ENCODE results near the gene KDM1B. TPM values are rescaled to one million over a fixed set of nuclear protein-coding genes. Genes with fewer than 3 reads are reported as not detected.

The KDM1B gene
- total RNA-seq, 1 experiment from 2014 or later, result 13.5 TPM

DNA sequence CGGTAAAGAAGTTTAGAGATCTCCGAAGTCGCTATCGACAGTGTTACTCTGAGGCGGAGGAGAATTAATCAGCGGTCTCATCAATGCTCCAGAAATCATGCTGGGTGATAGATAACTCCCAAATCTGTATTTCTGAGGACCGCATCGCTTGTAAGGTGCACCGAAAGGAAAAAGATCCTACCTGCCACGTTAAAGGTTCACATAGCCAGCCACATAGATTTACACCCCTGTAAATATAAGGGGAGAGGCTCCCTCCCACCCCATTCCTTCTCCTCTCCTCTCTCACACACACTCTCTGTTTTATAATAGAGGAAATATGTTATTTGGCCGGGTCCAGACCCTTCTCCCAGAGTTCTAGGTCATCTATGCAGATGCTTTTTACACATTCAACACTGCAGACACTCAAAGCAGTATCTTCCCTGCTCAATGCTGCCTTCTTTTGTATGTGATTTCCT, 109.7 kb downstream of the KDM1B start:
- no peak for DNase-seq
- intact Hi-C loops (cut with micrococcal nuclease; ENCODE audit: unreplicated experiment), result loop anchor here (5.0 to 10.0 kb wide), 3 partner anchors 110 to 227 kb away; partner anchors contain the start of genes KDM1B, RNF144B and TPMT
- Mint-ChIP-seq H3K27me3 (ENCODE audit: unreplicated experiment) (no peaks in the 10 kb centered on the region), H3K4me3 (ENCODE audit: low read depth, unreplicated experiment) (peak overlapping the region; percentile 79), H3K4me1 (ENCODE audit: low read depth, unreplicated experiment) (peaks cover 33% of the 10 kb centered on the region), H3K36me3 (ENCODE audit: insufficient read depth, unreplicated experiment) (peaks cover 52% of the 10 kb centered on the region), H3K9me3 (ENCODE audit: low read depth, unreplicated experiment) (no peaks in the 10 kb centered on the region), H3K27ac (ENCODE audit: unreplicated experiment) (peak overlapping the region; percentile 68)
- BruUV-seq (replicated peaks), result TSS peak; percentile 51
- TF ChIP-seq, protein P1, sequence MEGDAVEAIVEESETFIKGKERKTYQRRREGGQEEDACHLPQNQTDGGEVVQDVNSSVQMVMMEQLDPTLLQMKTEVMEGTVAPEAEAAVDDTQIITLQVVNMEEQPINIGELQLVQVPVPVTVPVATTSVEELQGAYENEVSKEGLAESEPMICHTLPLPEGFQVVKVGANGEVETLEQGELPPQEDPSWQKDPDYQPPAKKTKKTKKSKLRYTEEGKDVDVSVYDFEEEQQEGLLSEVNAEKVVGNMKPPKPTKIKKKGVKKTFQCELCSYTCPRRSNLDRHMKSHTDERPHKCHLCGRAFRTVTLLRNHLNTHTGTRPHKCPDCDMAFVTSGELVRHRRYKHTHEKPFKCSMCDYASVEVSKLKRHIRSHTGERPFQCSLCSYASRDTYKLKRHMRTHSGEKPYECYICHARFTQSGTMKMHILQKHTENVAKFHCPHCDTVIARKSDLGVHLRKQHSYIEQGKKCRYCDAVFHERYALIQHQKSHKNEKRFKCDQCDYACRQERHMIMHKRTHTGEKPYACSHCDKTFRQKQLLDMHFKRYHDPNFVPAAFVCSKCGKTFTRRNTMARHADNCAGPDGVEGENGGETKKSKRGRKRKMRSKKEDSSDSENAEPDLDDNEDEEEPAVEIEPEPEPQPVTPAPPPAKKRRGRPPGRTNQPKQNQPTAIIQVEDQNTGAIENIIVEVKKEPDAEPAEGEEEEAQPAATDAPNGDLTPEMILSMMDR (IDR thresholded peaks at IDR 0.05; ENCODE audit: unreplicated experiment), result no peak
- CTCF ChIA-PET, result interaction anchor here (0.6 kb wide), 1 partner anchor 8 kb away, joined by 3 read pairs; no protein-coding TSS in a partner anchor

DNA sequence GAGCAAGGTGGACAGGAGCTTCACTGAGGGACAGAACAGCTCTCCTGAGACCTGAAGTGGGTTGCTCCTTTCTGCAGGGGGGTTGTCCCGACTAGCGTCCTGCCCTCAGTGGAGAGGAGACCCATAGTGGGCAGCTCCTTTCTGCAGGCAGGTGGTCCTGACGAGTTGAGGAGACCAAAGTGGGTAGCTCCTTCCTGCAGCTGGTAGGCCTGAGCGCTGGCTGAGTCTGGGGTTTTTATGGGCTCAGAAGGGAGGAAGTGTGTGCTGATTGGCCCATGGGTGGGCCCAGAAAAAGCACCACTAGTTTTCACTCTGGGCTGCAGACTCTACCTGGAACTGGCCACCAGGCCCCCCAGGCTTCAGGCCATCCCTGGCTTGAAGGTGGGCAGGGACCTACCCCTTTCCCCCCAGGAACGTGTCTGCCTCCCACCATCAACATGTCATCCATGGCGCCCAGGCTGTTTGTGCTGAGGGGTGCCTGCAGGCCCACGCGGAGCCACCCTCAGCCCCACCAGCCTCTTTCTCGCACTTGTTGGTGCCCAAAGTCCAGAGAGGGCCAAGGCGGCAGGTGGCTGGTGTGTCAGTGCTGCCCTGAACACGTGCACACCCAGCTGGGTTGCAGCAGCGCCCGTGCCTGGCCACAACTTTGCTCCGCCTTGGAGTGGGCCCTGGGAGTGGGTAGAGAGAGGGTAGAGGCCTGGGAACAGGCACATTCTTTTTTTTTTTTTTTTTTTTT, 110.7 kb downstream of the KDM1B start:
- BruUV-seq (replicated peaks), result no TSS peak
- Mint-ChIP-seq H3K4me1 (ENCODE audit: low read depth, unreplicated experiment) (peaks cover 23% of the 10 kb centered on the region), H3K27me3 (ENCODE audit: unreplicated experiment) (no peaks in the 10 kb centered on the region), H3K9me3 (ENCODE audit: low read depth, unreplicated experiment) (no peaks in the 10 kb centered on the region), H3K27ac (ENCODE audit: unreplicated experiment) (peak overlapping the region; percentile 68), H3K36me3 (ENCODE audit: insufficient read depth, unreplicated experiment) (peaks cover 43% of the 10 kb centered on the region), H3K4me3 (ENCODE audit: low read depth, unreplicated experiment) (peak overlapping the region; percentile 79)
- intact Hi-C loops (cut with micrococcal nuclease; ENCODE audit: unreplicated experiment), result loop anchor here (5.0 to 10.0 kb wide), 2 partner anchors 111 to 226 kb away; partner anchors contain the start of genes KDM1B and TPMT
- DNase-seq, result no peak
- CTCF ChIA-PET, result interaction anchor here (0.6 kb wide), 2 partner anchors 9 to 26 kb away, joined by 3 read pairs; no protein-coding TSS in a partner anchor
- TF ChIP-seq, protein P1 (IDR thresholded peaks at IDR 0.05; ENCODE audit: unreplicated experiment), result no peak

DNA sequence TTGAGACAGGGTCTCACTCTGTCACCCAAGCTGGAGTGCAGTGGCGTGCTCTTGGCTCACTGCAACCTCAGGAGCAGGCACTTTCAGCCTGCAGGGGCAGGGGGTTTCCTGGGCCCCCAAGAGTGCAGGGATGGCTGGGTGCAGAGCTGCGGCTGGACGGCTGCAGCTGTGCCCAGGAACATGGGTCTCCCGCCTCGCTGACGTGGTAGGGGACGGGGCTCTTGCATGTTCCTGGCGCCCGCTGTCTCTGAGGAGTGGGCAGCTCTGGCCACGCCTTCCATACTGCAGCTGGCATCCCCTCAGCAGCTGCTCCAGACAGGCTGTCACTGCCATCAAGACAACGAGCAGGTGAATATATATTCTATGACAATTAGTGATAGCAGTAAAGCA, 111.3 kb downstream of the KDM1B start:
- CTCF ChIA-PET, result no interaction called here
- Mint-ChIP-seq H3K27me3 (ENCODE audit: unreplicated experiment) (no peaks in the 10 kb centered on the region), H3K27ac (ENCODE audit: unreplicated experiment) (no peak overlapping the region), H3K9me3 (ENCODE audit: low read depth, unreplicated experiment) (no peaks in the 10 kb centered on the region), H3K4me3 (ENCODE audit: low read depth, unreplicated experiment) (no peak overlapping the region), H3K4me1 (ENCODE audit: low read depth, unreplicated experiment) (peaks cover 17% of the 10 kb centered on the region), H3K36me3 (ENCODE audit: insufficient read depth, unreplicated experiment) (peaks cover 40% of the 10 kb centered on the region)
- no peak for DNase-seq
- BruUV-seq (replicated peaks), result no TSS peak
- intact Hi-C loops (cut with micrococcal nuclease; ENCODE audit: unreplicated experiment), result loop anchor here (5.0 to 10.0 kb wide), 2 partner anchors 112 to 226 kb away; partner anchors contain the start of genes KDM1B and TPMT
- TF ChIP-seq, protein P1 (IDR thresholded peaks at IDR 0.05; ENCODE audit: unreplicated experiment), result no peak

DNA sequence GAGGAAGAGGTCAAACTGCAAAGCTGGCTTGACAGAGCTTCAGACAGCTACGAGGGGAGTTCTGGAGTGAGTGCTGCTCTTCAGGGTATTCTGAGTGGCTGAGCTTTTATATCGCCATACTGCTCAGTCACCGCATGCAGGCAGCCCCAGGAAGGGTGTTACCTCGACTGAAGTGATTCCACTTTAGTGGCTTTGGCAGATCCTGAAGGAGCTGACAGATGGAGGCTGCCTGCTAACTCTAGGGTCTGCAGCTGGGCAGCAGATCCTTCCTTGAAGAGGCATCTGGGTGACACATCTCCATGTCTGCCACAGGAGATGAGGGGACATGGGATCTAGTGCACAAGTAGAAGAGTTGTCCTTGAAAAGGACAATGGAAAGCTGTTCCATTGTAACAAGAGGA, 112.8 kb downstream of the KDM1B start:
- BruUV-seq (replicated peaks), result no TSS peak

More for the DNA sequence above, 112.8 kb downstream of the KDM1B start:
- TF ChIP-seq, protein P1 (IDR thresholded peaks at IDR 0.05; ENCODE audit: unreplicated experiment), result no peak
- no peak overlapping the region for H3K4me3 Mint-ChIP-seq (ENCODE audit: low read depth, unreplicated experiment)
- intact Hi-C loops (cut with micrococcal nuclease; ENCODE audit: unreplicated experiment), result loop anchor here (5.0 to 10.0 kb wide), 2 partner anchors 113 to 224 kb away; partner anchors contain the start of genes KDM1B and TPMT
- no peak overlapping the region for H3K27ac Mint-ChIP-seq (ENCODE audit: unreplicated experiment)
- no peak for DNase-seq
- H3K4me1 Mint-ChIP-seq (ENCODE audit: low read depth, unreplicated experiment), result peaks cover 7% of the 10 kb centered on the region
- H3K27me3 Mint-ChIP-seq (ENCODE audit: unreplicated experiment), result no peaks in the 10 kb centered on the region
- peaks cover 24% of the 10 kb centered on the region for H3K36me3 Mint-ChIP-seq (ENCODE audit: insufficient read depth, unreplicated experiment)
- CTCF ChIA-PET, result no interaction called here
- H3K9me3 Mint-ChIP-seq (ENCODE audit: low read depth, unreplicated experiment), result no peaks in the 10 kb centered on the region

Data from Calu3 (cell line).